Middle frontal gyrus (tissue), 1 donor: ENCODE data around the gene ENTHD1.

ENCODE experiments used
- DNase-seq: peaks from one replicate; pipeline ENCODE4 v3.0.0-alpha.2; 2015; ENCODE audit warnings: low spot score; ENCODE audit errors: extremely low spot score

The ENTHD1 gene

GRCh38 chr22:39718206-39718605, 175.4 kb downstream of the ENTHD1 start:
- DNase-seq = no peak

DNA sequence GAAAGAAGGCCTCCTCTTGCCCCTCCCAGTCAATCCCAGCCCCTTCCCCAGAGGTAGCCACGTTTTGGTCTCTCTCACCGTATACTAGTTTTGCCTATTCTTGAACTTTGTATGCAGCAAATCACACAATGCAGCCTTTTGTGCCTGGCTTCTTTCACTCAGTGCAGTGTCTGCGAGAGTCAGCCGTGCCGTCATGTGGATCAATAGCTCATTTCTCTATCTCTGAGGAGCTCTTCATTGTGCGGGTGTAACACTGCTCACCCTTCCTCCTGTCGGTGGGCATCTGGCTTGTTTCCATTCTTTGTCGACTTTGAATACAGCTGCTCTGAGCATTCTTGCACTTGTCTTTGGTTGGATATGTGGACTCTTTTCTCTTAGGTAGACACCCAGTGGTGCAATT, 176.5 kb downstream of the ENTHD1 start:
- no peak for DNase-seq

- DNase-seq = no peak
These were observed 177.0 kb downstream of the ENTHD1 start for GRCh38 chr22:39716534-39716933.

DNA sequence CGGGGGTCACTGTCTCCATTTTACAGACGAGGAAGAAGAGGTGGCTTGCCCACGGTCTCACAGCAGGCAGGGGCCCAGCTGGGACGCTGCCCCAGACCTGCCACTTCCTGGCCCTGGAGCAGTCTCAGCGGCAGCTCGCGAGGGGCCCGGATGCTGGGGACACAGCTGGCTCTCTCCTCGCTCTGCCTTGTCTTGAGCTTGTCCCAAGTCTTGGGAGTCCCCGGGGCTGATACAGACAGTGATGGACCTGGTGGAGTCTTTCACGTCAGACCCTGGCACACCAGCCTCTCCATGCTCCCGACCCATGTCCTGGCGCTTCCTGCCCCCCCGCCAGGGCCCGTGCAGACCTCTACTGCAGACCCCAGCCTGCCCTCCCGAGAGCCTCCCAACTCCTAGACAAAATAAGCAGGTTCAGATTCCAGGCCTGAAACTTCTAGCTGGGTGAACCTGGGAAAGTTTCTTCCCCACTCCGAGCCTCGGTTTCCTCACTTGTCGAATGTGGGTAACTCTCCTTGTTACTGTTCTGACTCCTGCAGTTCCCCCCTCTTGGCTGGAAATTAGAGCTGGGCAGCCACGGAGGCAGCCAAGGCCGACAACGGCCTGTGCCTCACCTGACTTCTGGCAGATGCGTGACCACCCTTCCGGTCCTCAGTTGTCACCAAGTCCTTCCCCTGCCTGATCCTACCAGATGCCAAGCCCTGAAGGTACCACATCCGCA, 177.6 kb downstream of the ENTHD1 start:
- DNase-seq = no peak

DNA sequence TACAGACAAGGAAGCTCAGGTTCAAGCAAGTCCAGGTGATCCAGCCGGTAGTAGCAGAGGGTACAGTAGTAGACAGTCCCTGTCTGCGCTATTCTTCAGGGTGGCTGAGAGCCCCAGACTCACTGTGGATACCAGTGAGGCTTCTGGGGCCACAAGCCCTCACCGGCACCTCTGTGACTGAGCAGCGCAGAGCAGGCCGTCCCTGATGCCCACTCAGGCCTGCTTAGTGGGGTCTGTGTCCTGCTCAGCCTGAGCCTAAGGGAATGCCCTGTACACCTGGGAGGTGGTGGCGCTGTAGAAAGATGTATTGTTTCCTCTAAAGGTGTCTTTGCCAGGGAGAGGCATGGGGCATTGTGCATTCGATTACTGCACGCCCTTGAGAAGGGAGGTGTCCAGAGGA, 179.2 kb downstream of the ENTHD1 start:
- DNase-seq = no peak

GRCh38 chr22:39713799-39714290, 179.7 kb downstream of the ENTHD1 start:
- DNase-seq = no peak

DNA sequence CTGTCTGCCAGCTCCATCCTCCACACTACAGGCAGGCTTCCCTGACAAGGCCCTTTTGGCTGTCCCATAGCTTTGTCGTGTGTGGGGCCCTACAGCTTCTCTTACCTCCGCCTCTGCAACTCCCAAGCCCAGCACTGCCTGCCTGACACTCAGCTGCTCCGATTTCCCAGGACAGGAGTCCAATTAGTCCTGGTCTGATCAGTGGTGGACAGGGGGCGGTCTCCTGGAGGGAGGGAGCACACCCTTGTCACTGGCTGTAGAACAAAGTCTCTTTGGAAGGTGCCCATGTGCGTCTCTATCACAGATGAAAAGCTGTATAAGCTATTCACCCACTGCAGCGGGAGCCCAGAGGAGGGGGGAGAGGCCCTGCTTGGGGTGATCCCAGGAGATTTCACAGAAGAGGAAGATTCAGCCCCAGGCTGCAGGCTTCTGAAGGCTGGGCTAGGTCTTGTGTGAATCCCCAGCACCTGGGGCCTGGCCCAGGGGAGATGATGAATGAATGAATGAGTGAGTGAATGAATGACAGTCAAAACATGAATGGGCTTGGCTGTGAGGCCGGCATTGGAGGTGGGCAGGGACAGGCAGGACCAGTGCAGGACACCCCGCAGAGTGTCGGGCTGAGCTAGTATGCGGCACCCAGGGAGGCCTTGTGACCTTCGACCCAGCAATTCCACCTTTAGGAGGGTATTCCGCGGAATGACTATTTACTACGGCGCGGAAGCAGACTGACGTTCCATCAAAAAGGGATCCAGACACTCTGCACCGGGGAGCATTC, 180.6 kb downstream of the ENTHD1 start:
- no peak for DNase-seq

DNA sequence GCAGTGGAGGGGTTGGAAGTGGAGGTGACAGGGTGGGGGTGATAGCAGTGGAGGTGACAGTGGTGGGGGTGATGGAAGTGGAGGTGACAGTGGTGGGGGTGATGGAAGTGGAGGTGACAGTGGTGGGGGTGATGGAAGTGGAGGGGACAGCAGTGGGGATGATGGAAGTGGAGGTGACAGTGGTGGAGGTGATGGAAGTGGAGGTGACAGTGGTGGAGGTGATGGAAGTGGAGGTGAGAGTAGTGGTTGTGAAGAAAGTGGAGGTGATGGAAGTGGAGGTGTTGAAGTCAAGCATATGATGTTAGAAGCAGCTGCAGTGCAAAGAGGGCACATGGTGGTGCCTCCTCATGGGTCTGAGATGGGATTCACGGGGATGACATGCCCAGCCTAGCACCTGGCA, 181.5 kb downstream of the ENTHD1 start:
- DNase-seq = no peak

DNA sequence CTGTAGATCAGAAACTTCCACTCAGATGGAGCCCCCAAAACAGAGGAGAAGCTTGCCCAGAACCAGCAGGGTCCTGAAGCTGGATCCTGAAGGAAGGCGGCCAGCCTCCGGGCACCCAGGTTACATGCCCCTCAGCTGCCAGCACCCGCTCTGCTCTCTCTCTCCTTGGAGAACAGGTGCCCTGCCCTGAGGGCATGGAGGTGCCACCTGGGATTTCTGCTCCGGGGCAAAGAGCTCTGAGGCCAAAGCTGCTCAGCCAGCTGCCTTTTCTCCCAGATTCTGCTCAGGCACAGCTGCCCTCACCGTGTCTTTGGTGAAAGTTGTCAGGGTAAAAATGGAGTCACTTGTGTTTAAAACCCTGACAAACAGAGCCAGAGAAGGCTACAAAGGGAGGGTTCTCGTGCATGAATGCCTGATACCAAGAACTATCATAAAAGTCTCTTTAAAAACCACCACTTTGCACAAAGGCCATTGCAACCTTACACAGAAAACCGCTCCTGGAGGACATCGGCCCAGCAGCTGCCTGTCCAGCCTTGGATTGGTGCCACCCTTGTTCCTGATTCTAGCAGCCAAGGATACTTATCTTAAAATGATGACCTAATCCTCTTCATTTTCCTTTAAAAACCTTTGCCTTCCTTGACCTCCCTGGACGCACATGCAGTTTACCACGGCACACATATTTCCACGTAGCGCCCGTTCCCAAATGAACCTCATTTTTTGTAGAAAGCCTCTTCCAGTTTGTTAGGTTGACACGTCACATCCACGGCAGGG, 183.0 kb downstream of the ENTHD1 start:
- DNase-seq = no peak

DNA sequence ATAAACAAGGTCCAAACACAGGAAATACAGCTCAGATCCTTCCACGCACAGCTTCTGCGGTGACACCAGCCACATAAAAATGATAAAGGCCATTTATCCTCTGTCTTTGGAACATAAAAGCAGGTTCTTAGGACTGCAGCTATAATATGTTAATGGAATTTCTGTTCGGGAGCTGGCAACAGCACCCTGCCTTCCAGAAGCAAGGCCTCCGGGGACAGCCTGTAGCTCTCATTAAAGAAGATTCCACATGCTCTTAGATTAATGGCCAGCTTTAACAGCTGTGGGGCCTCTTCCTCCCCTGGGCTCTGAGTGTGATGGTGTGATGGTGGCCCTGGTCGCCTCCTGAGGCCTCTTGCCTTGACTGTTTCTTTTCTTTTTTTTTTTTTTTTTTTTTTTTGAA, 185.7 kb downstream of the ENTHD1 start:
- DNase-seq = no peak

GRCh38 chr22:39707351-39707750, 186.2 kb downstream of the ENTHD1 start:
- DNase-seq = no peak

- DNase-seq = no peak
These were observed 187.0 kb downstream of the ENTHD1 start for GRCh38 chr22:39706376-39707140.

- DNase-seq = no peak
These were observed 188.2 kb downstream of the ENTHD1 start for GRCh38 chr22:39705386-39705785.

DNA sequence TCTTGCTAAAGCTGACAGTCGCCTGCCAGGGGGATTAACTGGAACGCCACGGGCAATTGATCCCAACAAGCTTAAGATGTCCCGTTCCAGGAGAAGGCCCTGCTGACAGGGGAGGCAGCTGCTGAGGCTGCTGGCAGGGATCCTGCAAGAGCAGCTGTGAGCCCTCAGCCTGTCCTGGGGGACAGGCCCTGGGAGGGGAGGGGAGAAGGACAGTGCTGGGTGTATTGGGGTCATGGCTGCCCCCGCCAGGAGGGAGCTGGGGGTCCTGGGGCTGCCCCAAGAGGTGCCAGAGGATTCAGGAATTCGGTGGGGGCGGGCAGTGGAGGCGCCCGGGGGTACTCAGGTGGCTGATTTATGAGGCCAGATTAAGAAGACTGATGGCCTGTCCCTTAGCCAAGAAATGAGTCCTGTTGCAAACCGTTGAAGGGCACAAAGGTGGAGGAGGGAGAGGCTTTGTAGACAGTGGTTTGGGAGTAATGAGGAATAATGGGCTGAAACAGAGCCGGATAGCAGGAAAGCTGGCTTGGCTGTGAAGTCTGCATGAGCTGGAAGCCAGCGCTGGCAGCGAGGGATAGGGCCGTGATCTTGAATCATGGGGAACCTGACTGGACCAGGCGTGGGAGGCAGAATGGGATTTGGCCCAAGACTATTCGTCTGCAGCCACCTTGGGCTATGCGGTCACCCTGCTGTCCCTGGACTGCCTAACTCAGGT, 189.5 kb downstream of the ENTHD1 start:
- DNase-seq = no peak

GRCh38 chr22:39703091-39703490, 190.5 kb downstream of the ENTHD1 start:
- DNase-seq = no peak

GRCh38 chr22:39700565-39700964, 193.0 kb downstream of the ENTHD1 start:
- no peak for DNase-seq

DNA sequence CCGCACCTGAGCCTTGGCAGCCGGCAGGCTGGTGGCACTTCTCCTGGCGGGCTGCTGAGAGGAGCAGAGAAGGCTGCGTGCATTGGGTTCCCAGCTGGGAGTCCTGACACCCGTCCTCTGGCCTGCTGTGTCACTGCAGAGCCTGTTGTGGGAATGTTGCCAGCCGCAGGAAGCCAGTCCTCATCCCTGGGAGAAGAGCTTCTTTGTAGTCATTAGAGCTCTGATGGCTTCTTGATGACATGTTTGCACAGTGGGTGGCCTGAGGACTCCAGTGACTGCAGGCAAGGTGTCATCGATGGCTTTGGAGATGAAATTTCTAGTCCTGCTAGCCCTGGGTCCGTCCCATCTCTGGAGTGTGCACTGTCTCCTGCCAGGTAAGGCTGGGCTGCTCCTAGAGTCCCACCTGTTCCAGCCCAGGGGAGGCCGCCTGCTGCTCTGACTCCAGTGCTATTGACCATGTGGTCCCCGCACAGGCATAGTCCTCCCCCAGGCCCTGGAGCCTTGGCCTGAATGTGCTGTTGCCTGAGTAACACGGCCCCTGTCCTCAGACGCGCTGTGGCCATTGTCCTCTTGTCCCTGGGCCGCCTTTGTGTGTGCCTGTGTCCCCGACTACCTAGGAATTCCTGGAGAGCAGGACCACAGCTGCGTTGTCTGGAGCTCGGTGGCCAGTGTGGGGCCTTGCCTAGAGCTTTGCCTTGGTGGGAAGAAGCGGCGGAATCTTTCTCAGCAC, 193.8 kb downstream of the ENTHD1 start:
- no peak for DNase-seq

GRCh38 chr22:39697790-39698430, 195.7 kb downstream of the ENTHD1 start:
- no peak for DNase-seq

- no peak for DNase-seq
These were observed 199.5 kb downstream of the ENTHD1 start for GRCh38 chr22:39693943-39694500.
